Central memory CD8-positive, alpha-beta T cell (primary cell): ENCODE results near the gene STAT3.
A peak's percentile ranks its signal among the peaks of the same experiment; 100 is the strongest.

Experiments
- ATAC-seq: fragments of 150-1000 bp; cut with Tn5 transposase; replicated peaks from 2 replicates; pipeline ENCODE4 v1.10.0; 2022; ENCODE audit warnings: mild to moderate bottlenecking, moderate FRiP score, moderate number of reproducible peaks; ENCODE audit not compliant: poor library complexity, severe bottlenecking; ENCODE audit errors: extremely low read depth
- DNase-seq, 2 donors: peaks; one replicate each; pipeline ENCODE4 v3.0.0; 2021; ENCODE audit warnings: low spot score in 2 of 2
- H3K27ac Mint-ChIP-seq: one replicate; pipeline ENCODE4 v1.8.0; 2022; ENCODE audit warnings: low read depth, mild to moderate bottlenecking, moderate library complexity, mixed read lengths
- H3K27me3 Mint-ChIP-seq: one replicate; pipeline ENCODE4 v1.8.0; 2022; ENCODE audit warnings: mixed read lengths
- H3K36me3 Mint-ChIP-seq: one replicate; pipeline ENCODE4 v1.8.0; 2022; ENCODE audit warnings: mild to moderate bottlenecking, moderate library complexity, mixed read lengths; ENCODE audit not compliant: insufficient read depth
- H3K4me1 Mint-ChIP-seq: one replicate; pipeline ENCODE4 v1.8.0; 2022; ENCODE audit warnings: mixed read lengths
- H3K4me3 Mint-ChIP-seq: one replicate; pipeline ENCODE4 v1.8.0; 2022; ENCODE audit warnings: mild to moderate bottlenecking, moderate library complexity, mixed read lengths
- H3K9me3 Mint-ChIP-seq: one replicate; pipeline ENCODE4 v1.8.0; 2022; ENCODE audit warnings: mixed read lengths

Gene STAT3

GRCh38 chr17:42287305-42287976 is 100.8 kb downstream of the STAT3 start:
- Mint-ChIP-seq H3K9me3 (no peaks in the 10 kb centered on the region), H3K36me3 (peaks cover 28% of the 10 kb centered on the region)
- DNase-seq: peak in 1 of 2 donors; percentile 42

GRCh38 chr17:42286411-42287221 is 101.6 kb downstream of the STAT3 start:
- H3K27me3 Mint-ChIP-seq: no peaks in the 10 kb centered on the region
- H3K4me1 Mint-ChIP-seq: peaks cover 56% of the 10 kb centered on the region
- H3K4me3 Mint-ChIP-seq: peak overlapping the region; percentile 96
- no peak for ATAC-seq
- no peaks in the 10 kb centered on the region for H3K9me3 Mint-ChIP-seq
- no peak for DNase-seq
- H3K36me3 Mint-ChIP-seq: peaks cover 26% of the 10 kb centered on the region
- peak overlapping the region; percentile 98 for H3K27ac Mint-ChIP-seq

More at GRCh38 chr17:42287305-42287976, 100.8 kb downstream of the STAT3 start:
- Mint-ChIP-seq H3K27ac (peak overlapping the region; percentile 98), H3K4me1 (peaks cover 60% of the 10 kb centered on the region), H3K4me3 (peak overlapping the region; percentile 96), H3K27me3 (no peaks in the 10 kb centered on the region)
- ATAC-seq: peak; percentile 25

DNA sequence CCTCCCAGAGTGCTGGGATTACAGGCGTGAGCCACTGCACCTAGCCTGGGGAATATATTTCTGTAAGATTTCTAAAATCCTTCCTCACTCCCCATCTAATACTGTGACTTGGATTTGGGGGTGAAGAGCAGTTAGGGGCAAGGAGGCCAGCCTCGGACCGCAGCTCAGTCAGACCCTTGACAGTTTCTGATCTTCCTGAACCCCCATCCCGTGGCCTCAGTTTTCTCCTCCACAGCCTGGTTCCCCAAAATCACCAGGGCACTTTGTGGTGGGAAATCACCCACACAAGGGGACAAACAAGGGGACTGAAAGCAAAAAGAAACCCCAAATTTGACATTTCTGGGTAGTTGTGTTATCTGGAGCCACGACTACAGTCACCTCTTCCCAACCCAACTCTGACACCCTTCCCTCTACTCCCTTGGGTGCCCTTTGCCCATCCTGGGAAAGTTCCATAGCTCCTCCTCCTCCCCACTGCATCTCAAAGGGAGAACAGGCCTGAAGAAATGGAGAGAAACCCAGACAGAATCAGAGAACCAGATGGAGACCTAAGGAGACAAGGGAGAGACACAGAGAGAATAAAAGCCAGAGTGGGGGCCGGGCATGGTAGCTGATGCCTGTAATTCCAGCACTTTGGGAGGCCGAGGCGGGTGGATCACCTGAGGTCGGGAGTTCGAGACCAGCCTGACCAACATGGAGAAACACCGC is 102.7 kb downstream of the STAT3 start:
- Mint-ChIP-seq H3K27ac (no peak overlapping the region), H3K27me3 (no peaks in the 10 kb centered on the region), H3K9me3 (no peaks in the 10 kb centered on the region), H3K4me1 (peaks cover 46% of the 10 kb centered on the region), H3K36me3 (peaks cover 24% of the 10 kb centered on the region), H3K4me3 (peak overlapping the region; percentile 96)
- ATAC-seq (no peak), DNase-seq (no peak)

- DNase-seq (no peak), ATAC-seq (no peak)
- Mint-ChIP-seq H3K9me3 (no peaks in the 10 kb centered on the region), H3K4me3 (no peak overlapping the region), H3K4me1 (peaks cover 37% of the 10 kb centered on the region), H3K27ac (no peak overlapping the region), H3K27me3 (no peaks in the 10 kb centered on the region), H3K36me3 (peaks cover 21% of the 10 kb centered on the region)
These were observed 103.7 kb downstream of the STAT3 start for GRCh38 chr17:42284566-42284965.

DNA sequence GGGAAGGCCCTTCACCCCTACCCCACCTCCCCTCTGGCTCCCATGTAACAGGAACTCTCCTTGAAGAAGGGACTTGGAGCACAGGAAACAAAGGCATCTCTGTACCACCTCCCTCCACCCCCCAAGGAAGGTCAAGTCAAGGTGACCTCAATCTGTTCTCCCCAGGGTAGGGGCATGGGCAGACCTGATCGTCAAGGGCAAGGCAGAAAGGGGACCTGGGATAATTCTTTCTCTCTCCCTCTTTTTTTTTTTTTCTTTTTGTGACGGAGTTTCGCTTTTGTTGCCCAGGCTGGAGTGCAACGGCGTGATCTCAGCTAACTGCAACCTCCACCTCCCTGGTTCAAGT is 104.2 kb downstream of the STAT3 start:
- H3K27me3 Mint-ChIP-seq: no peaks in the 10 kb centered on the region
- no peaks in the 10 kb centered on the region for H3K9me3 Mint-ChIP-seq
- H3K27ac Mint-ChIP-seq: no peak overlapping the region
- H3K36me3 Mint-ChIP-seq: peaks cover 17% of the 10 kb centered on the region
- H3K4me1 Mint-ChIP-seq: peaks cover 31% of the 10 kb centered on the region
- ATAC-seq (no peak), DNase-seq (no peak)
- no peak overlapping the region for H3K4me3 Mint-ChIP-seq

DNA sequence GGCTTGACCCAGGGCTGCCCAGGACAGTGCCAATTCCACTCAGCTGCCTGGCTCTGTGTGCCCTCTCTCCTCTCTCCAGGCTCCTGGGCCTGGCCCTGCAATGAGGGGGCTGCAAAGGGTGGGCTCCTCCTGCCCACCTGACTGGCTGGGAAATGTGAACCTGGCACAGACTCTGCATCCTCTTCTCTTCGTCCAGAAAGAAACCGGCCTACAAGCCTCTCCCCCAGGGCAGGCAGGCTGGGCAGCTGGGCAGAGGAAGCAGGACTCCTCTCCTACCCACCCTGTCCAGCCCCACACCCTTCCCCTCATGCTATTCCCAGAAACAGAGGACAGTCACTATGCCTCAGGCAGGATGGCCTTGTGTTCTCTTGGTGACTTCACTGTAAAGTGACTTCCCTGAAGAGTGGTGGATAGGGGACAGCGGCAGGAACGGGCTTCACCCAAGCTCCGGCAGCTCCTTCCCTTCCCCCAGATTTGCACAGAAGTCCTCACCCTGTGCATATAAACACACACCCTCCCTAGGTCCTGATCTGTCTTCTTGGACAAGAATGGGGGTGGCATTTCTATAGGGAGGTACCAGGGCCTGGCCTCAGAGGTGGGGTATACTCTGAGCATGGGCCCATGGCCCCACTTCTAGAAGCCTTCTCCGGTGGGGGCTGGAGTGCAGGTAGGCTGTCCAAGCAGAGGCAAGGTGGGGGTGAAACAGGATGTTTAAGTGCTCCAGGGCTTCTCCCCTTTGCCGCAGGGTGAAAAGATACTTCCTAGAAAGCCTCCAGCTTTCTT is 104.8 kb downstream of the STAT3 start:
- H3K4me1 Mint-ChIP-seq: peaks cover 29% of the 10 kb centered on the region
- DNase-seq: no peak

DNA sequence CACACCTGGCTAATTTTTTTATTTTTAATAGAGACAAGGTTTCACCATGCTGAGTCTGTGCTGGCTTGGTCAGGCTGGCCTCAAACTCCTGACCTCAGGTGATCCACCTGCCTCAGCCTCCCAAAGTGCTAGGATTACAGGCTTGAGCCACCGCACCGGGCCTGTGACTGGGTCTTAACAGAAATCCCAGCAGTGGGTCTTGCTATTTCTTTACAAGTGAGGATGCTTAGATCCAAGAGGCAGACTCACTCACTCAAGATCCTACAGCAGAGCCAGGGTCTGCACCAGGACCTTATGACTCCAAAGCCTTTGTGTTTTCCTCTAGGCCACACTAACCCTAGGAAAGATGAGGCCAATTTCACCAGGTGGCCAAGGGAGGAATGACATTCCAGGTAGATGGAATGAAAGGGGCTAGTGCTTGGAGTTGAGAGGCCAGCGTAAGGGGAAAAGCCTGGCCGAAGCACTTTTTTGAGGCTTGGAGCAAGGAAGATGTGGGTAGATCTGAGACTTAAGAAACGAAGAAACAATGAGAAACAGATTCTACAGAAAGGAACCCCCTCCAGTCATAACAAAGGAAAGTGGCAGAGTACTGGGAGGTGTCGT is 105.7 kb downstream of the STAT3 start:
- H3K27ac Mint-ChIP-seq: peak overlapping the region; percentile 90
- H3K9me3 Mint-ChIP-seq: no peaks in the 10 kb centered on the region
- peaks cover 26% of the 10 kb centered on the region for H3K4me1 Mint-ChIP-seq
- no peak overlapping the region for H3K4me3 Mint-ChIP-seq
- ATAC-seq (no peak), DNase-seq (peak in 1 of 2 donors; percentile 8)
- H3K27me3 Mint-ChIP-seq: no peaks in the 10 kb centered on the region
- peaks cover 16% of the 10 kb centered on the region for H3K36me3 Mint-ChIP-seq

More for the DNA sequence above, 104.8 kb downstream of the STAT3 start:
- Mint-ChIP-seq H3K36me3 (peaks cover 16% of the 10 kb centered on the region), H3K27ac (peak overlapping the region; percentile 90), H3K9me3 (no peaks in the 10 kb centered on the region), H3K4me3 (no peak overlapping the region), H3K27me3 (no peaks in the 10 kb centered on the region)
- no peak for ATAC-seq

GRCh38 chr17:42281571-42282096 is 106.6 kb downstream of the STAT3 start:
- Mint-ChIP-seq H3K4me3 (no peak overlapping the region), H3K9me3 (no peaks in the 10 kb centered on the region), H3K4me1 (peaks cover 25% of the 10 kb centered on the region), H3K36me3 (peaks cover 18% of the 10 kb centered on the region), H3K27ac (no peak overlapping the region), H3K27me3 (no peaks in the 10 kb centered on the region)
- ATAC-seq: no peak
- DNase-seq: peak in 1 of 2 donors; percentile 8

DNA sequence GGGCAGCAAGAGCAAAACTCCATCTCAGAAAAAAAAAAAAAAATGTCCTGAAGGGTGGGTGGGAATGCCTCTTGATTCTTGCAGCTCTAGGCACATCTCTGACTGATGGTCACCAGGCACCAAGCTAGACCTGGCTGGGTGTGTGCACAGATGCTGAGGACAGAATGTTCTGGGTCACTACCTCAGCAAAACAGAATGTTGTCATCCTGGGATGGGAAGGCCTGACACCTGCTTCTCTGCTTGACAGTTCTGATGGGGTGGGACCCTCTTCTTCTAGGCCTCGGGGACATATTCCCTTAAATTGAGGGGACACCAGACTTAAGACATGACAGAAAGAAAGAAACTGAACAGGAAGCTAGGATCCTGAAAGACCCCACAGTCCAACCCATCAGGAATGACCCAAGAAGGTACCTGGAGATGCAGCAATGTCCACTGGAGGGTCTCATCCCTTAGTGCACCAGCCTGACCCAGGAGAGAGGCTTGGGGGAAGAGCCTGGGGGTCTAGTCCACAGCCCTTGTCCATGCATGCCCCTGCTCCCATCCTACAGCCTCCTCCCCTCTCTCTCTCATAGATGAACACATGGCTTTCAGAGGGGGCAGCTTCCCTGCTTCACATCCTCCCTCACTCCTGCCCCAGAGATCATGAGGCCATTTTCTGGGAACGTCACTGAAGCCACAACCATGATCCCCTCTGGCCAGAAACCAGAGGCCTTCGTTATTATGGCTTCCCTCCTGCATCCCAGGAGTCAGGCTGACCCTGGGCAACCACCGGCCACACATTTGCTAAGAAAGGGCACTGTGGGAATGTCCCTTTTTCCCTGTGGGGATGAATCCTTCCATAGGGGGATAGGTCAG is 108.2 kb downstream of the STAT3 start:
- Mint-ChIP-seq H3K4me1 (peaks cover 20% of the 10 kb centered on the region), H3K36me3 (peaks cover 27% of the 10 kb centered on the region), H3K27ac (no peak overlapping the region), H3K9me3 (no peaks in the 10 kb centered on the region), H3K27me3 (no peaks in the 10 kb centered on the region), H3K4me3 (no peak overlapping the region)
- ATAC-seq (no peak), DNase-seq (peak in 1 of 2 donors; percentile 7)

DNA sequence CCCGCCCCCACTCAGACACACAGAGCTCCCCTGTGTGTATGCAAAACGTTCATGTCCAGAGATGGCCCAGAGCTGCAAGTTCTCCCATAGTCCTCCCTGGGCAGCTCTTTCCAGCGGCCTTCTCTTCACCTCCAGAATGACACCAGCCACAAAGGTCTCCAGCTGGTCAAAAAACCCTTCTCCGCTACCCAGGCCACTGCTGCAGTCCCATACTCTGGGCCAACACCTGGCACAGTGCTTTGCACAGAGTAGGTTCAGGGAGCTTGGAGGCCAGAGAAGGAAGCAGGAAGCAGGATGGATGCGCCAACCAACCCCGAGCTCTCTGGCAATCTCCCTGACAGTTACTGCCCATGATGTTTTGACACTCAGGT is 110.9 kb downstream of the STAT3 start:
- no peaks in the 10 kb centered on the region for H3K9me3 Mint-ChIP-seq
- H3K27ac Mint-ChIP-seq: peak overlapping the region; percentile 96
- DNase-seq: no peak
- H3K36me3 Mint-ChIP-seq: peaks cover 39% of the 10 kb centered on the region
- peak overlapping the region; percentile 89 for H3K4me3 Mint-ChIP-seq
- H3K27me3 Mint-ChIP-seq: no peaks in the 10 kb centered on the region
- H3K4me1 Mint-ChIP-seq: peaks cover 39% of the 10 kb centered on the region
- ATAC-seq: no peak
